Choroid plexus epithelial cell (primary cell): ENCODE measurements around the gene RBMS3.

Experiments
- DNase-seq: peaks from one replicate; pipeline ENCODE4 v3.0.0-alpha.2; 2010; ENCODE audit warnings: low read depth
- H3K4me3 ChIP-seq: 2 replicates; pipeline ENCODE4 v1.5.1; 2011; ENCODE audit warnings: low read depth, mild to moderate bottlenecking, control low read depth, low read length, moderate library complexity
- CTCF ChIP-seq: conservative IDR thresholded peaks from 2 replicates; pipeline ENCODE4 v1.5.1; 2011; ENCODE audit warnings: low read depth, mild to moderate bottlenecking, control low read depth, inconsistent platforms, low read length, moderate library complexity

RBMS3 gene

DNA sequence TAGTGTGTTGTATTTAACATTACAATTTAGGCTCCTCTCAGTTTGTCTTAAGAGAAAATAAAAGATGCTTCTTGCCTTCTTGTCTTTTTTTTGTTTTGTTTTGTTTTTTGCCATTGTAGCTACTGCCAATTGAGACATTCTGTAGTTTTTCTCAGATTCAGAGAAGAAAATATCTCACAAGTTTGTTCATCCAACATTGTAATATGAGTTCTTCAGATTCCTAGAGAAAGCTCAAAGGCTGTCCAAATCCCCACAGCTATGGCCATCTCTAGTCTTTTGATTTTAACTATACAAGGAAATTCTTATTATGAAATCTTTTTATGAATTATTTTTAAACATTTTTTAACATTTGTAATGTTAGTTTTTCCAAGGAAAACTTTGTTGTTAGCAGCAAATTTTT lies 264.7 kb downstream of the RBMS3 start:
- no peak overlapping the region for H3K4me3 ChIP-seq
- DNase-seq, result no peak
- no peak for TF ChIP-seq CTCF

DNA sequence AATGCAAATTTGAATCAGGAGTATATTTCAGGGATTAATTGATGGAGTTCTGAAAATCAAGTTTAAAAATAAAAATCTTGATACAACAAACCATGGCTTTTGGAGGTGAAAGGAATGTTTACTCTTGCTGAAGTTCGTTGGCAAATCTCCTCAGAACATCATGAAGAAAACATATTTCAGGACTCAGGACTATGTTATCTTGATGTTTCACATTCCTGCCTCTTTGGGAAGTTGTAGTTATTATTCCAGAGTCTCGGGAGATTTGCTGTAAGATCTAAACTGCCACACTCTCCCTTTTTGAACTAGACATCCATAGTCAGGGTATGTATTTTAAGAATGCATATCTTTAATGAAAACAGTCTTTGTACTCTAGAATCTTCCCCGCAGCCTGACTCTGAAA lies 271.2 kb downstream of the RBMS3 start:
- DNase-seq, result peak; percentile 71
- no peak for TF ChIP-seq CTCF
- no peak overlapping the region for H3K4me3 ChIP-seq

DNA sequence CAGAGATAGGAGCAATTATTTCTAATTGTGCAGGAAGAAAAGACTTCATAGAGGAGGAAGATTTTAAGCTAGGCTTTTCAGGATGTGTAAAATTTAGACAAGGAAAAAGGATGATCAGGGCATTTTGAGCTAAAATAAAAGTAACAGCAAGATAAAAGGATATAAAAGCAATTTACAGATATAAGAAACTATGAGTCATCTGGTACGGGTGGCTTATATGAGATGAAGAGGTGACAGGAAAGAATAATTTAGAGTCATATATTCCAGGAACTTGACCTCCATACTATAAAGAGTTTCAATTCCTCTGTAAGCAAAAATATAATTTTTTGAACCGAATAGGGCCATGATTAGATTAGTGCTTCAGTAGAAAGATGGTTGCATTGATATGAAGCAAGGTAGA lies 273.7 kb downstream of the RBMS3 start:
- TF ChIP-seq CTCF, result no peak
- DNase-seq, result no peak
- H3K4me3 ChIP-seq, result no peak overlapping the region

DNA sequence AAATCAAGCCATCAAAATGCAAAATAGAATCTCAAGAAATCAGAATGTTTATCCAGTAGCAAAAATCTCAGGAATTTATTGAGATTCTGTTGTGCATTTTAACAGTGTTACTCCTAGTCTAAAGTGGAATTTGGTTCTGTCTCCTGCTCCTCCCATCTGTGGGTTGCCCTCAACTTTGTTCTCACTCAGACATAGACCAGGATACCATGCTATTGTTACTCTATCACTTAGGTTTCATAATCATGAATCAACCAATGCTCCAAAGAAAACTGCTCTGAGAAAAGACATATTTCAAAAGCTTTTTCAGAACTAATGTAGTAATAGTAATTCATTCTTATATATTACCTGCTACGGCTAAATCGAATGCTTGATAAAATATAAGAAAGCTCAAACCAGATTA lies 274.7 kb downstream of the RBMS3 start:
- DNase-seq, result peak; percentile 55
- no peak for TF ChIP-seq CTCF
- no peak overlapping the region for H3K4me3 ChIP-seq

GRCh38 chr3:29557186-29557585 lies 276.3 kb downstream of the RBMS3 start:
- no peak for TF ChIP-seq CTCF
- peak; percentile 17 for DNase-seq
- no peak overlapping the region for H3K4me3 ChIP-seq

GRCh38 chr3:29557825-29558224 lies 277.0 kb downstream of the RBMS3 start:
- H3K4me3 ChIP-seq, result no peak overlapping the region
- TF ChIP-seq CTCF, result no peak
- DNase-seq, result no peak

DNA sequence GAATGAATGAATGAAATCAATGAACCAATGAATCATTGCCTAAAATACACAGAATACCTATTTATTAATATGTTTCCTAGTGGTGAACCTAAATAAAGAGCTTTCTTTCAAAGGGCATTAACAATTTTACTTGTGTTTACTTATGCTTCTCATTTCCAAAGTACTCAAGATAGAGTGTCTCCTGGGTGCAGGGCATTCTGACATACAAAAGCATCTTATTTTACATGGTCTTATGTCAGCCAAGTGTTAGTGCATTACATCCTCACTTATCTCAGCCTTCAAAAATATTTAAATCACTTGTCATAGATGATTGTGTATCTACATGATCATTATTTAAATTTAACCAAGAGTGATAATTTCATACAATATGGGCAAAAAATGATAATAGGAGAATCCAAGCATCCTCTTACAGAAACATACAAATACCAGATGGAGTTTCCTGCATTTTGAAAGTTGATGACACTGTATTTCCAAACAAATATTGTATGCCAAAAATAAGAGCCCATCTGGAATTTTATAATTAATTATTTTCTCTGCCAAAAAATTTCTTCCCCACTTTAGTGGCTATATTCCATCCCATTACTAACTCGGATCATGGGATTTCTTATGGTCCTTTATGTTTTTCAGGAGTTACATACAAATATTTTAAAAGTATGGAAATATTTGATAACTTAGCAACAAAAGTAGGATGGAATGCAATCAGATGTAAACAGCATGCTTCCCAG lies 279.0 kb downstream of the RBMS3 start:
- no peak overlapping the region for H3K4me3 ChIP-seq
- no peak for DNase-seq
- no peak for TF ChIP-seq CTCF
